ENCODE results near the gene ITPR2. TPM values are rescaled to one million over a fixed set of nuclear protein-coding genes. Genes with fewer than 3 reads are reported as not detected.
"Not testable (repeated sequence)": the region's sequence is repeated elsewhere in the genome, so short reads cannot be mapped to it uniquely, and the experiment has no call there.

The ITPR2 gene
- total RNA-seq, 2 experiments from 2014 or later, result 28.8 to 29.9 TPM

DNA sequence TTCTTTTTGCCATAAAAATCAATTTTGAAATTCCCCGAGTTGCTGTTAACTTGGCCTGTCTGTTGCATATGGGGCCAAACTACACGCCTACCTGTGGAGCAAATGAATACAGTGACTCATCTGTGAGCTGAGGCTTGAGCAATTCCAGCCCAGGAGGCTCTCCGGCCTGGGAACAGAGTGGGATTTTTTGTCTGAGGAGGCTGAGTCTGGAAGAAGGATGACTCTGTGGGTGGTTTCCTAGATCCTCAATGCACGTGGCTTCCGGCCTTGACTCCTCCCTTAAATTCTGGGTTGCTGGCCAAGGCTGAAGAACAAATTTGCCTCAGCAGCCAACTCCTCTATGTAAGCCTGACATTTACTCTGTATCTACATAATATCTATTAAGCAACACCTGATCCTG, 513.5 kb downstream of the ITPR2 start:
- POLR2A ChIA-PET, result no interaction called here
- DNase-seq (no peak), ATAC-seq (ENCODE audit: poor library complexity) (no peak)
- Histone ChIP-seq H3K36me3 (ENCODE audit: insufficient read depth, low read length) (no peaks in the 10 kb centered on the region), H3K27ac (ENCODE audit: low read depth in 1 of 2, low read length in 2 of 2) (no peak overlapping the region), H3K9me3 (ENCODE audit: control insufficient read depth in 1 of 2, insufficient read depth in 1 of 2, low read length in 2 of 2) (peaks cover 0 to 20% of the 10 kb centered on the region in 2 experiments), H3K4me3 (ENCODE audit: low read length) (no peak overlapping the region), H3K4me1 (ENCODE audit: insufficient read depth, low read length) (no peaks in the 10 kb centered on the region), H3K27me3 (ENCODE audit: control insufficient read depth in 1 of 2, insufficient read depth in 2 of 2, low read length in 2 of 2) (peaks cover 0 to 3% of the 10 kb centered on the region in 2 experiments)
- H3K4me1 Mint-ChIP-seq (ENCODE audit: low read depth), result no peaks in the 10 kb centered on the region
- TF ChIP-seq, protein P1, sequence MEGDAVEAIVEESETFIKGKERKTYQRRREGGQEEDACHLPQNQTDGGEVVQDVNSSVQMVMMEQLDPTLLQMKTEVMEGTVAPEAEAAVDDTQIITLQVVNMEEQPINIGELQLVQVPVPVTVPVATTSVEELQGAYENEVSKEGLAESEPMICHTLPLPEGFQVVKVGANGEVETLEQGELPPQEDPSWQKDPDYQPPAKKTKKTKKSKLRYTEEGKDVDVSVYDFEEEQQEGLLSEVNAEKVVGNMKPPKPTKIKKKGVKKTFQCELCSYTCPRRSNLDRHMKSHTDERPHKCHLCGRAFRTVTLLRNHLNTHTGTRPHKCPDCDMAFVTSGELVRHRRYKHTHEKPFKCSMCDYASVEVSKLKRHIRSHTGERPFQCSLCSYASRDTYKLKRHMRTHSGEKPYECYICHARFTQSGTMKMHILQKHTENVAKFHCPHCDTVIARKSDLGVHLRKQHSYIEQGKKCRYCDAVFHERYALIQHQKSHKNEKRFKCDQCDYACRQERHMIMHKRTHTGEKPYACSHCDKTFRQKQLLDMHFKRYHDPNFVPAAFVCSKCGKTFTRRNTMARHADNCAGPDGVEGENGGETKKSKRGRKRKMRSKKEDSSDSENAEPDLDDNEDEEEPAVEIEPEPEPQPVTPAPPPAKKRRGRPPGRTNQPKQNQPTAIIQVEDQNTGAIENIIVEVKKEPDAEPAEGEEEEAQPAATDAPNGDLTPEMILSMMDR (IDR thresholded peaks at IDR 0.05), result no peak
- CTCF ChIA-PET, result no interaction called here
- peaks cover 7% of the 10 kb centered on the region for H3K9me3 Mint-ChIP-seq
- no peaks in the 10 kb centered on the region for H3K36me3 Mint-ChIP-seq (ENCODE audit: low read depth)
- no peak overlapping the region for H3K4me3 Mint-ChIP-seq
- H3K27ac Mint-ChIP-seq, result no peak overlapping the region
- peaks cover 10% of the 10 kb centered on the region for H3K27me3 Mint-ChIP-seq
- intact Hi-C loops (cut with DNase I, micrococcal nuclease), result no loop called here

DNA sequence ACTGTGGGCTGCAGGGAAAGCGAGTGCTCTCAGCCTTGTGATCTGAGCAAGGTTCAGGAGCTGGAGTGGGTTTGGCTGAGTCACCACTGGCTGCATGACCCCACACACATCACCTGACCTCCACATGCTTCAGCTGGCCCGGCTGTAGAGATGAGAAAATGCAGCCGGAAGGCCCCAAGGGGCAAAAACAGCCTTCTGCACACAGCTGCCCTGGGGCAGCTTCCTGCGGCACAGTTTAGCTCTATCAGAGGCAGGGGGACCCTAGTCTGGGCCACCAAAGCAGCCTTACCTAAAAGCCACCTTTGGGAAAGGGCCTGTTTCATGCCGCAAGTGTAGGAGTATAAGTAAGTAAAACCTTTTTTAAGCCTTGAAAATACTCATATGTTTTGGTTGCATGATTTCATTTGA, 514.3 kb downstream of the ITPR2 start:
- Mint-ChIP-seq H3K27ac (no peak overlapping the region), H3K36me3 (ENCODE audit: low read depth) (no peaks in the 10 kb centered on the region), H3K4me3 (no peak overlapping the region), H3K9me3 (peaks cover 8% of the 10 kb centered on the region), H3K27me3 (peaks cover 10% of the 10 kb centered on the region), H3K4me1 (ENCODE audit: low read depth) (no peaks in the 10 kb centered on the region)
- intact Hi-C loops (cut with DNase I, micrococcal nuclease), result no loop called here
- Histone ChIP-seq H3K27ac (ENCODE audit: low read depth in 1 of 2, low read length in 2 of 2) (no peak overlapping the region), H3K4me1 (ENCODE audit: insufficient read depth, low read length) (no peaks in the 10 kb centered on the region), H3K4me3 (ENCODE audit: low read length) (no peak overlapping the region), H3K36me3 (ENCODE audit: insufficient read depth, low read length) (no peaks in the 10 kb centered on the region), H3K9me3 (ENCODE audit: control insufficient read depth in 1 of 2, insufficient read depth in 1 of 2, low read length in 2 of 2) (peaks cover 0 to 20% of the 10 kb centered on the region in 2 experiments), H3K27me3 (ENCODE audit: control insufficient read depth in 1 of 2, insufficient read depth in 2 of 2, low read length in 2 of 2) (peaks cover 0 to 3% of the 10 kb centered on the region in 2 experiments)
- TF ChIP-seq, protein P1 (IDR thresholded peaks at IDR 0.05), result no peak
- CTCF ChIA-PET, result no interaction called here
- no peak for ATAC-seq (ENCODE audit: poor library complexity)
- POLR2A ChIA-PET, result no interaction called here
- DNase-seq, result peak in 1 of 14 experiments; percentile 16

DNA sequence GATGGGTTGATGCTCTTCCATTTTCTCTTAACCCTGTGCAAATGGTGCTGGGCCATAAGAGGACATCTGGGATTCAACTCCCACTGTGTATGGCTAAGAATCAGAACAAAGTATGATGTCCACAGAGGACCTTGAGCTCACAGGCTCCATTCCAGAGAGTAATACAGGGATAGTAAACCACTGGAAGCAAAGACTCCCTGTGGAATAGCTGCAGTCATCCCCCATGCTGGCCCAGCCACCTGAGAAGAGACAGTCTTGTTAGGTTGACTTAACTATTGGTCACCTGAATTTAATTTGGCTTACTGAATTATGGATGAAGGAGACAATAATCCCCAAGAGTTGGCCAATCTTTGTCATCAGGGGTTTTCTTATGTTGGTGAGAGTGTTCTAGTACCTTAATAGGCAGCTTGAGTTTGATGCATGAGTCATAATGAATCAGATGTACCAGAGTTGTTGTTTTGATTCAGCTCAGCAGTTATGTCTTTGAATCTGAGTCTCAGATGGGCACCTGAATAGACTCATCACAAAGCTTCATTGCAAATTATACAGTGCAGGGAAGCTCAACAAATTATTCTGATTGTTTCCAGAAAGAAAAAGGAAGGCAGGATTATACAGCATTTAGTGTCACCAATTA, 514.9 kb downstream of the ITPR2 start:
- H3K27me3 Mint-ChIP-seq, result peaks cover 10% of the 10 kb centered on the region
- no peaks in the 10 kb centered on the region for H3K36me3 Mint-ChIP-seq (ENCODE audit: low read depth)
- ChIA-PET POLR2A (no interaction called here), CTCF (no interaction called here)
- no peaks in the 10 kb centered on the region for H3K36me3 ChIP-seq (ENCODE audit: insufficient read depth, low read length)
- peaks cover 8% of the 10 kb centered on the region for H3K9me3 Mint-ChIP-seq
- peaks cover 0 to 3% of the 10 kb centered on the region in 2 experiments for H3K27me3 ChIP-seq (ENCODE audit: control insufficient read depth in 1 of 2, insufficient read depth in 2 of 2, low read length in 2 of 2)
- TF ChIP-seq, protein P1 (IDR thresholded peaks at IDR 0.05), result no peak
- intact Hi-C loops (cut with DNase I, micrococcal nuclease), result loop anchor here in 1 of 2 experiments (1.0 kb wide), 1 partner anchor 32 kb away; no protein-coding TSS in a partner anchor
- H3K4me3 Mint-ChIP-seq, result no peak overlapping the region
- no peak overlapping the region for H3K27ac Mint-ChIP-seq
- H3K9me3 ChIP-seq (ENCODE audit: control insufficient read depth in 1 of 2, insufficient read depth in 1 of 2, low read length in 2 of 2), result peaks cover 0 to 20% of the 10 kb centered on the region in 2 experiments
- DNase-seq (no peak), ATAC-seq (ENCODE audit: poor library complexity) (no peak)
- no peak overlapping the region for H3K27ac ChIP-seq (ENCODE audit: low read depth in 1 of 2, low read length in 2 of 2)
- H3K4me1 Mint-ChIP-seq (ENCODE audit: low read depth), result no peaks in the 10 kb centered on the region
- H3K4me3 ChIP-seq (ENCODE audit: low read length), result no peak overlapping the region
- no peaks in the 10 kb centered on the region for H3K4me1 ChIP-seq (ENCODE audit: insufficient read depth, low read length)

DNA sequence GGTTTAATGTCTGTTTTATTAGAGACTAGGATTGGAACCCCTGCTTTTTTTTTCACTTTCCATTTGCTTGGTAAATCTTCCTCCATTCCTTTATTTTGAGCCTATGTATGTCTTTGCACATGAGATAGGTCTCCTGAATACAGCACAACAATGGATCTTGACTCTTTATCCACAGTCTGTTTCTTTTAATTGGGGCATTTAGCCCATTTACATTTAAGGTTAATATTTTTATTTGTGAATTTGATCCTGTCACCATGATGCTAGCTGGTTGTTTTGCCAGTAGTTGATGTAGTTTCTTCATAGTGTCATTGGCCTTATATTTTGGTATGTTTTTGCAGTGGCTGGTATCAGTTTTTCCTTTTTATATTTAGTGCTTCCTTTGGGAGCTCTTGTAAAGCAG, 518.9 kb downstream of the ITPR2 start:
- H3K27me3 ChIP-seq (ENCODE audit: control insufficient read depth in 1 of 2, insufficient read depth in 2 of 2, low read length in 2 of 2); intact Hi-C loops (cut with DNase I, micrococcal nuclease); H3K4me3 ChIP-seq (ENCODE audit: low read length); CTCF ChIA-PET; H3K27ac ChIP-seq (ENCODE audit: low read depth in 1 of 2, low read length in 2 of 2); DNase-seq; H3K4me1 Mint-ChIP-seq (ENCODE audit: low read depth); H3K27ac Mint-ChIP-seq; H3K4me1 ChIP-seq (ENCODE audit: insufficient read depth, low read length); H3K27me3 Mint-ChIP-seq; POLR2A ChIA-PET; H3K36me3 ChIP-seq (ENCODE audit: insufficient read depth, low read length); H3K36me3 Mint-ChIP-seq (ENCODE audit: low read depth); H3K4me3 Mint-ChIP-seq; ATAC-seq (ENCODE audit: poor library complexity): not testable (repeated sequence)
- H3K9me3 Mint-ChIP-seq, result peaks cover 12% of the 10 kb centered on the region
- peaks cover 0 to 20% of the 10 kb centered on the region in 2 experiments for H3K9me3 ChIP-seq (ENCODE audit: control insufficient read depth in 1 of 2, insufficient read depth in 1 of 2, low read length in 2 of 2)

DNA sequence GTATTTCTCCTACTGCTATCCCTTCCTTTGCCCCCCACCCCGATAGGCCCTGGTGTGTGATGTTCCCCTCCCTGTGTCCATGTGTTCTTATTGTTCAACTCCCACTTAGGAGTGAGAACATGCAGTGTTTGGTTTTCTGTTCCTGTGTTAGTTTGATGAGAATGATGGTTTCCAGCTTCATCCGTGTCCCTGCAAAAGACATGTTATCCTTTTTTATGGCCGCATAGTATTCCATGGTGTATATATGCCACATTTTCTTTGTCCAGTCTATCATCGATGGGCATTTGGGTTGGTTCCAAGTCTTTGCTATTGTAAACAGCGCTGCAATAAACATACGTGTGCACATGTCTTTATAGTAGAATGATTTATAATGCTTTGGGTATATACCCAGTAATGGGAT, 522.5 kb downstream of the ITPR2 start:
- DNase-seq; H3K36me3 Mint-ChIP-seq (ENCODE audit: low read depth); intact Hi-C loops (cut with DNase I, micrococcal nuclease); H3K36me3 ChIP-seq (ENCODE audit: insufficient read depth, low read length); H3K27me3 ChIP-seq (ENCODE audit: control insufficient read depth in 1 of 2, insufficient read depth in 2 of 2, low read length in 2 of 2); H3K9me3 ChIP-seq (ENCODE audit: control insufficient read depth in 1 of 2, insufficient read depth in 1 of 2, low read length in 2 of 2); H3K4me3 ChIP-seq (ENCODE audit: low read length); ATAC-seq (ENCODE audit: poor library complexity); H3K27ac Mint-ChIP-seq; POLR2A ChIA-PET; H3K27me3 Mint-ChIP-seq; CTCF ChIA-PET; H3K27ac ChIP-seq (ENCODE audit: low read depth in 1 of 2, low read length in 2 of 2); H3K4me3 Mint-ChIP-seq; H3K4me1 Mint-ChIP-seq (ENCODE audit: low read depth); H3K4me1 ChIP-seq (ENCODE audit: insufficient read depth, low read length): not testable (repeated sequence)
- peaks cover 16% of the 10 kb centered on the region for H3K9me3 Mint-ChIP-seq
